Mesenchymal stem cell (in vitro differentiated cells and primary cell): ENCODE results near the gene MTUS2.
"Not testable (repeated sequence)": the region's sequence is repeated elsewhere in the genome, so short reads cannot be mapped to it uniquely, and the experiment has no call there.

ENCODE experiments used
- DNase-seq: peaks from one replicate; pipeline ENCODE4 v3.0.0-alpha.2; 2013
- H2AFZ ChIP-seq: one replicate; pipeline ENCODE4 v1.6.1; 2013; ENCODE audit warnings: low read depth, mild to moderate bottlenecking, control low read depth, inconsistent platforms, low read length, moderate library complexity
- H2AK5ac ChIP-seq: 2 replicates; pipeline ENCODE4 v1.6.1; 2013; ENCODE audit warnings: low read length, moderate library complexity, mild to moderate bottlenecking, inconsistent platforms; ENCODE audit not compliant: severe bottlenecking
- H2BK120ac ChIP-seq: one replicate; pipeline ENCODE4 v1.6.1; 2013; ENCODE audit warnings: low read depth, mild to moderate bottlenecking, inconsistent platforms, low read length, moderate library complexity
- H2BK12ac ChIP-seq, 2 experiments: one replicate each; pipeline ENCODE4 v1.6.1; 2013; ENCODE audit warnings: inconsistent platforms in 2 of 2, low read length in 2 of 2, mild to moderate bottlenecking in 2 of 2, moderate library complexity in 2 of 2, control low read depth in 1 of 2
- H2BK15ac ChIP-seq: one replicate; pipeline ENCODE4 v1.6.1; 2013; ENCODE audit warnings: mild to moderate bottlenecking, low read depth, inconsistent platforms; ENCODE audit not compliant: poor library complexity, severe bottlenecking
- H2BK5ac ChIP-seq: 2 replicates; pipeline ENCODE4 v1.6.1; 2013; ENCODE audit warnings: low read depth, mild to moderate bottlenecking, low read length, control low read depth, inconsistent platforms; ENCODE audit not compliant: poor library complexity, severe bottlenecking
- H3K14ac ChIP-seq, 2 experiments: one replicate each; pipeline ENCODE4 v1.6.1; 2013; ENCODE audit warnings: inconsistent platforms in 2 of 2, low read length in 2 of 2, control low read depth in 1 of 2, mild to moderate bottlenecking in 1 of 2, moderate library complexity in 1 of 2
- H3K18ac ChIP-seq, 2 experiments: one replicate each; pipeline ENCODE4 v1.6.1; 2013; ENCODE audit warnings: inconsistent platforms in 2 of 2, low read length in 2 of 2, control low read depth in 1 of 2, low read depth in 1 of 2, mild to moderate bottlenecking in 1 of 2
- H3K23ac ChIP-seq, 2 experiments: one replicate each; pipeline ENCODE4 v1.6.1; 2013; ENCODE audit warnings: inconsistent platforms in 2 of 2, low read length in 2 of 2, mild to moderate bottlenecking in 2 of 2, moderate library complexity in 2 of 2, control low read depth in 1 of 2
- H3K27ac ChIP-seq: 2 replicates; pipeline ENCODE4 v1.5.1; 2013; ENCODE audit warnings: mild to moderate bottlenecking, moderate library complexity, low read length, control low read depth, inconsistent platforms; ENCODE audit not compliant: poor library complexity, severe bottlenecking
- H3K27me3 ChIP-seq, 2 experiments: 2 replicates each; pipeline versions ENCODE4 v1.6.1 to v1.7.0; 2013; ENCODE audit warnings: low read length in 2 of 2, mild to moderate bottlenecking in 2 of 2, moderate library complexity in 2 of 2, control low read depth in 1 of 2, inconsistent platforms in 1 of 2; ENCODE audit not compliant: control insufficient read depth in 1 of 2, insufficient read depth in 1 of 2
- H3K36me3 ChIP-seq, 2 experiments: 2 replicates each; pipeline versions ENCODE4 v1.6.1 to v1.7.0; 2013; ENCODE audit warnings: low read length in 2 of 2, control low read depth in 1 of 2, inconsistent platforms in 1 of 2, low read depth in 1 of 2, mild to moderate bottlenecking in 1 of 2; ENCODE audit not compliant: insufficient read depth in 2 of 2, control insufficient read depth in 1 of 2
- H3K4ac ChIP-seq, 2 experiments: one replicate each; pipeline ENCODE4 v1.6.1; 2013; ENCODE audit warnings: inconsistent platforms in 2 of 2, low read length in 2 of 2, mild to moderate bottlenecking in 2 of 2, moderate library complexity in 2 of 2, control low read depth in 1 of 2, low read depth in 1 of 2
- H3K4me1 ChIP-seq: 2 replicates; pipeline ENCODE4 v1.6.1; 2013; ENCODE audit warnings: low read depth, low read length, control low read depth; ENCODE audit not compliant: control insufficient read depth, insufficient read depth
- H3K4me2 ChIP-seq: 2 replicates; pipeline ENCODE4 v1.6.1; 2013; ENCODE audit warnings: low read length, mild to moderate bottlenecking, inconsistent platforms; ENCODE audit not compliant: poor library complexity, severe bottlenecking
- H3K4me3 ChIP-seq, 2 experiments: 2 replicates each; pipeline versions ENCODE4 v1.5.1 to v1.7.0; 2013; ENCODE audit warnings: low read length in 2 of 2, mild to moderate bottlenecking in 2 of 2, control low read depth in 1 of 2, low read depth in 1 of 2; ENCODE audit not compliant: insufficient read depth in 1 of 2
- H3K79me1 ChIP-seq: replicated peaks from 2 replicates; pipeline ENCODE4 v1.6.1; 2013; ENCODE audit warnings: mild to moderate bottlenecking, control low read depth, low read length, inconsistent platforms; ENCODE audit not compliant: poor library complexity, severe bottlenecking
- H3K9ac ChIP-seq: 2 replicates; pipeline ENCODE4 v1.7.0; 2013; ENCODE audit warnings: mild to moderate bottlenecking, low read length, moderate library complexity
- H3K9me3 ChIP-seq: 2 replicates; pipeline ENCODE4 v1.7.0; 2013; ENCODE audit warnings: mild to moderate bottlenecking, low read length; ENCODE audit not compliant: control insufficient read depth
- H4K8ac ChIP-seq: one replicate; pipeline ENCODE4 v1.6.1; 2013; ENCODE audit warnings: inconsistent platforms, mild to moderate bottlenecking, low read length, moderate library complexity
- H4K91ac ChIP-seq: one replicate; pipeline ENCODE4 v1.6.1; 2013; ENCODE audit warnings: mild to moderate bottlenecking, low read length, inconsistent platforms
- WGBS: methylation state at CpG from one replicate; pipeline ENCODE4 v1.1.7; 2013; ENCODE audit warnings: mixed read lengths; 5-methylcytosine and 5-hydroxymethylcytosine counted together

Gene MTUS2

DNA sequence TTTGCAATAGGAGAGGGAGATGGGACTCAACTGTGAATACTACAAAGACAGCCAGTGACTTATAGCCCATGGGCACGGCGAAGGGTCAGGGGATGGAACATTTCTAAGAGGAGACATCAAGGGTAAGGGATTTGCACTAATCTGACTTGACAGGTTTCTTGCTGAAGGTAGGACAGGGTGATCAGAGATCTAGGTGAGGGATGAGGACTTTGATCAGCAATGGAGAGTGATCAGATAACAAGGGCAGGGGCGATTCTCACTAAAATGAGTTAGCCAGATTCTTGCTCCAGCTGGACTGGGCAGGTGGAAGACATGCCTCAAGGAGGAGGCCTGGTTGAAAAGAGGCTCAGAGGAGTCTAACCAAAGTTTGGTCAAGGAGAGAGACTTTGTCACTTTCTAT, 566.1 kb downstream of the MTUS2 start:
- H2BK15ac ChIP-seq: no peak overlapping the region
- H3K14ac ChIP-seq: no peak overlapping the region
- no peaks in the 10 kb centered on the region for H3K4me1 ChIP-seq
- H3K27me3 ChIP-seq: no peaks in the 10 kb centered on the region
- no peak for DNase-seq
- H3K4me2 ChIP-seq: no peak overlapping the region
- no peak overlapping the region for H3K4ac ChIP-seq
- no peak overlapping the region for H3K27ac ChIP-seq
- H2BK5ac ChIP-seq: no peak overlapping the region
- H3K36me3 ChIP-seq: no peaks in the 10 kb centered on the region
- H2AFZ ChIP-seq: no peak overlapping the region
- no peak overlapping the region for H3K18ac ChIP-seq
- H3K4me3 ChIP-seq: no peak overlapping the region
- no peak overlapping the region for H2BK120ac ChIP-seq
- no peak overlapping the region for H2AK5ac ChIP-seq
- H2BK12ac ChIP-seq: no peak overlapping the region
- H3K79me1 ChIP-seq: no peaks in the 10 kb centered on the region
- WGBS: 74% methylated on average over 3 of the region's 3 CpGs
- no peak overlapping the region for H4K91ac ChIP-seq
- no peak overlapping the region for H3K23ac ChIP-seq
- no peaks in the 10 kb centered on the region for H3K9me3 ChIP-seq
- H4K8ac ChIP-seq: no peak overlapping the region
- H3K9ac ChIP-seq: no peak overlapping the region

DNA sequence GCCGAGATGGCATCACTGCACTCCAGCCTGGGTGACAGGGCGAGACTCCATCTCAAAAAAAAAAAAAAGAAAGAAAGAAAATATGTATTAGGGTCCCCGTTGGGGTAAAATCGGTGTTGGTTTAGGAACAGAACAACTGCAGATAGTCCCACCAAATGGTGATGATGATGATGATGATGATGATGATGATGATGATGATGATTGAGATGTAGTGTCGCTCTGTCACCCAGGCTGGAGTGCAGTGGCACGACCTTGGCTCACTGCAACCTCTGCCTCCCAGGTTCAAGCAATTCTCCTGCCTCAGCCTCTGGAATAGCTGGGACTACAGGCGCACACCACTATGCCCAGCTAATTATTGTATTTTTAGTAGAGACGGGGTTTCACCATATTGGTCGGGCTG, 570.5 kb downstream of the MTUS2 start:
- not testable (repeated sequence) for DNase-seq, H4K91ac ChIP-seq, H3K79me1 ChIP-seq, H2BK12ac ChIP-seq, H2BK5ac ChIP-seq, H2BK120ac ChIP-seq, H3K9ac ChIP-seq, H4K8ac ChIP-seq, H3K14ac ChIP-seq, H2AK5ac ChIP-seq, H3K4me3 ChIP-seq, H3K9me3 ChIP-seq, H3K4me1 ChIP-seq, H3K4ac ChIP-seq, H3K36me3 ChIP-seq, H3K4me2 ChIP-seq, H3K18ac ChIP-seq, H2BK15ac ChIP-seq, H3K23ac ChIP-seq, H3K27ac ChIP-seq, H2AFZ ChIP-seq
- 92% methylated on average over 5 of the region's 9 CpGs for WGBS
- H3K27me3 ChIP-seq: peaks cover 8 to 26% of the 10 kb centered on the region in 2 experiments

DNA sequence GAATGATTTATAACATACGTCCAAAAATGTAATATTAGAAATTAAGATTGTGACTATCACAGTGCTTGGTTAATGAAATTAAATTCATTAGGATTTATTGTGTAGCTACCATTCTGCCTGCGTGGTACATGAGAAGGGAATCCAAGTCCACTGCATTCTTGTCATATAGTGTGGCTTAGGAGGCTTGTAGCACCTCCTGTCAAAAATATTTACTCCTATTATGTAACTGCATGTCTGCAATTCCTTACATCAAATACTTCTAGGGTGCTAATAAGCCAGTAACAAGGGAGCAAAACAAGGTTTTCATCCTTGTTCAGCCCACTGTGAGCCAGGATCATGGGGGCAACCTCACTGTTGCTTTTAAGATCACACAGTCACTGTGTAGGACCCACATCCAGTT, 576.3 kb downstream of the MTUS2 start:
- Histone ChIP-seq H3K79me1 (no peaks in the 10 kb centered on the region), H3K9me3 (no peaks in the 10 kb centered on the region), H3K4me3 (no peak overlapping the region), H2BK5ac (no peak overlapping the region), H3K27ac (no peak overlapping the region), H3K4me2 (no peak overlapping the region), H3K23ac (no peak overlapping the region), H4K8ac (no peak overlapping the region), H3K36me3 (no peaks in the 10 kb centered on the region), H2BK15ac (no peak overlapping the region), H3K18ac (no peak overlapping the region), H3K9ac (no peak overlapping the region), H2AFZ (no peak overlapping the region), H2BK120ac (no peak overlapping the region), H2BK12ac (no peak overlapping the region), H3K4ac (no peak overlapping the region), H4K91ac (no peak overlapping the region), H2AK5ac (no peak overlapping the region), H3K4me1 (no peaks in the 10 kb centered on the region), H3K14ac (no peak overlapping the region), H3K27me3 (peaks cover 8 to 49% of the 10 kb centered on the region in 2 experiments)
- DNase-seq: no peak
- WGBS: 93% methylated on average over 2 of the region's 2 CpGs

- Histone ChIP-seq H3K23ac (no peak overlapping the region), H3K27ac (no peak overlapping the region), H3K4ac (no peak overlapping the region), H2AK5ac (no peak overlapping the region), H3K4me3 (no peak overlapping the region), H3K36me3 (no peaks in the 10 kb centered on the region), H2BK5ac (no peak overlapping the region), H4K8ac (no peak overlapping the region), H3K14ac (no peak overlapping the region), H2BK15ac (no peak overlapping the region), H2AFZ (no peak overlapping the region), H3K79me1 (no peaks in the 10 kb centered on the region), H3K9me3 (no peaks in the 10 kb centered on the region), H4K91ac (no peak overlapping the region), H3K4me2 (no peak overlapping the region), H2BK12ac (no peak overlapping the region), H3K4me1 (no peaks in the 10 kb centered on the region), H2BK120ac (no peak overlapping the region), H3K9ac (no peak overlapping the region), H3K27me3 (peaks cover 8 to 46% of the 10 kb centered on the region in 2 experiments), H3K18ac (no peak overlapping the region)
- WGBS: 76% methylated on average over 3 of the region's 3 CpGs
- DNase-seq: no peak
Measured at GRCh38 chr13:29397265-29397664, 577.1 kb downstream of the MTUS2 start.
